HepG2 (cell line): ENCODE results near the gene CADM4. TPM values are rescaled to one million over a fixed set of nuclear protein-coding genes. Genes with fewer than 3 reads are reported as not detected.

ENCODE experiments used
- AGO2 ChIP-seq: fragments of 200-400 bp; formaldehyde crosslinking; optimal IDR thresholded peaks from 2 replicates; pipeline ENCODE3; 2017; ENCODE audit warnings: mild to moderate bottlenecking, low read depth, low read length, moderate library complexity
- CHD2 ChIP-seq: IDR thresholded peaks from 2 replicates; pipeline ENCODE4 v1.6.1; 2011; ENCODE audit warnings: low read depth, low read length, improper control_type of control experiment
- EHMT2 ChIP-seq: fragments of 200-600 bp; sonication (generic); IDR thresholded peaks from 2 replicates; pipeline ENCODE4 v1.7.0; 2017; ENCODE audit warnings: antibody characterized with exemption, low read depth, low read length, borderline replicate concordance
- FOXJ3 ChIP-seq: sonication (generic); formaldehyde crosslinking; IDR thresholded peaks from 2 replicates; pipeline ENCODE4 v1.4.0; 2020; ENCODE audit warnings: missing genetic modification reagents, mild to moderate bottlenecking, borderline replicate concordance
- HMGA1 ChIP-seq: sonication (generic); formaldehyde crosslinking; conservative IDR thresholded peaks from 2 replicates; pipeline ENCODE4 v1.4.0; 2020; ENCODE audit warnings: missing genetic modification reagents
- HOXA5 ChIP-seq: sonication (generic); formaldehyde crosslinking; IDR thresholded peaks from 2 replicates; pipeline ENCODE4 v1.4.0; 2020; ENCODE audit warnings: missing genetic modification reagents
- MAFG ChIP-seq: sonication (generic); formaldehyde crosslinking; IDR thresholded peaks from 2 replicates; pipeline ENCODE4 v1.5.1; 2020; ENCODE audit warnings: mild to moderate bottlenecking, missing genetic modification reagents
- MYC ChIP-seq: sonication (generic); formaldehyde crosslinking; IDR thresholded peaks from 2 replicates; pipeline ENCODE4 v1.9.0; 2021; ENCODE audit warnings: missing genetic modification reagents, borderline replicate concordance
- NFE2L1 ChIP-seq: sonication (generic); formaldehyde crosslinking; IDR thresholded peaks from 2 replicates; pipeline ENCODE4 v1.4.0; 2020; ENCODE audit warnings: missing genetic modification reagents, mild to moderate bottlenecking, borderline replicate concordance
- PITX1 ChIP-seq: sonication (generic); formaldehyde crosslinking; IDR thresholded peaks from 2 replicates; pipeline ENCODE4 v1.5.1; 2020; ENCODE audit warnings: mild to moderate bottlenecking, missing genetic modification reagents
- PRPF4 ChIP-seq: fragments of 200-400 bp; formaldehyde crosslinking; IDR thresholded peaks from 2 replicates; pipeline ENCODE4 v1.6.1; 2016; ENCODE audit warnings: low read length, low read depth; ENCODE audit not compliant: poor library complexity, severe bottlenecking
- SETDB1 ChIP-seq: sonication (generic); formaldehyde crosslinking; IDR thresholded peaks from 2 replicates; pipeline ENCODE4 v1.5.1; 2020; ENCODE audit warnings: missing genetic modification reagents, mild to moderate bottlenecking, borderline replicate concordance
- TAF15 ChIP-seq: fragments of 200-400 bp; formaldehyde crosslinking; IDR thresholded peaks from one replicate; pipeline ENCODE4 v1.6.1; 2018; ENCODE audit warnings: mild to moderate bottlenecking, low read depth, low read length; ENCODE audit not compliant: poor library complexity, severe bottlenecking
- TCF7 ChIP-seq: sonication (generic); IDR thresholded peaks from 2 replicates; pipeline ENCODE4 v1.6.1; 2016; ENCODE audit warnings: antibody characterized with exemption, low read depth
- ZBTB43 ChIP-seq: sonication (generic); formaldehyde crosslinking; conservative IDR thresholded peaks from 2 replicates; pipeline ENCODE4 v1.4.0; 2020; ENCODE audit warnings: missing genetic modification reagents
- ZBTB8A ChIP-seq: sonication (generic); formaldehyde crosslinking; IDR thresholded peaks from 2 replicates; pipeline ENCODE4 v1.4.0; 2020; ENCODE audit warnings: mild to moderate bottlenecking, low read depth, missing genetic modification reagents, borderline replicate concordance
- ZFYVE20 ChIP-seq: sonication (generic); formaldehyde crosslinking; IDR thresholded peaks from 2 replicates; pipeline ENCODE4 v1.8.0; 2023; ENCODE audit warnings: low read depth, mild to moderate bottlenecking, moderate library complexity, missing genetic modification reagents, borderline replicate concordance
- ZKSCAN5 ChIP-seq: sonication (generic); formaldehyde crosslinking; IDR thresholded peaks from 2 replicates; pipeline ENCODE4 v1.5.1; 2020; ENCODE audit warnings: mild to moderate bottlenecking, missing genetic modification reagents
- ZKSCAN8 ChIP-seq: IDR thresholded peaks from 2 replicates; pipeline ENCODE4 v1.6.1; 2016; ENCODE audit warnings: borderline replicate concordance, missing genetic modification reagents, missing compliant biosample characterization
- ZNF280D ChIP-seq: sonication (generic); formaldehyde crosslinking; IDR thresholded peaks from 2 replicates; pipeline ENCODE4 v1.5.1; 2020; ENCODE audit warnings: mild to moderate bottlenecking, missing genetic modification reagents
- ZNF44 ChIP-seq: sonication (generic); formaldehyde crosslinking; IDR thresholded peaks from 2 replicates; pipeline ENCODE4 v1.5.1; 2020; ENCODE audit warnings: mild to moderate bottlenecking, missing genetic modification reagents
- ZNF446 ChIP-seq: sonication (generic); formaldehyde crosslinking; IDR thresholded peaks from 2 replicates; pipeline ENCODE4 v1.5.0; 2020; ENCODE audit warnings: mild to moderate bottlenecking, missing genetic modification reagents
- ZNF572 ChIP-seq: sonication (generic); formaldehyde crosslinking; IDR thresholded peaks from 2 replicates; pipeline ENCODE4 v1.5.1; 2020; ENCODE audit warnings: mild to moderate bottlenecking, missing genetic modification reagents
- ZNF720 ChIP-seq: sonication (generic); formaldehyde crosslinking; IDR thresholded peaks from 2 replicates; pipeline ENCODE4 v1.4.0; 2020; ENCODE audit warnings: missing genetic modification reagents
- ZNF749 ChIP-seq: sonication (generic); formaldehyde crosslinking; IDR thresholded peaks from 2 replicates; pipeline ENCODE4 v1.8.0; 2022; ENCODE audit warnings: mild to moderate bottlenecking, missing genetic modification reagents, moderate library complexity, borderline replicate concordance
- ZNF878 ChIP-seq: sonication (generic); formaldehyde crosslinking; IDR thresholded peaks from 2 replicates; pipeline ENCODE4 v1.8.1; 2023; ENCODE audit warnings: mild to moderate bottlenecking, missing genetic modification reagents, moderate library complexity
- ZSCAN31 ChIP-seq: sonication (generic); formaldehyde crosslinking; IDR thresholded peaks from 2 replicates; pipeline ENCODE4 v1.5.0; 2020; ENCODE audit warnings: low read depth, mild to moderate bottlenecking, missing genetic modification reagents
- polyA plus RNA-seq, 8 experiments: library from polyadenylated mRNA; depleted of rRNA in 3 of 8; stranded (reverse) in 7 of 8; unstranded in 1 of 8; fragments of >200 nt; fragmentation: Illumina TruSeq in 4 of 8; extraction: Trizol in 4 of 8; gene quantifications; 2 replicates each; pipeline versions ENCODE4 v1.2.1 to v1.2.3, GENCODE V29; 2011 to 2016; ENCODE audit warnings: low read depth in 4 of 8, missing spikeins in 1 of 8, mixed read lengths in 1 of 8; ENCODE audit not compliant: insufficient read depth in 1 of 8
- total RNA-seq, 5 experiments: library from RNA; depleted of rRNA; stranded (reverse); fragments of >200 nt; fragmentation: Illumina TruSeq; extraction: Trizol; gene quantifications; 2 replicates each; pipeline ENCODE4 v1.2.3, GENCODE V29; 2016; ENCODE audit warnings: low read depth in 1 of 5

Gene CADM4
- total and polyA plus RNA-seq, 2 of the 13 experiments (the other 11 are each of a cell fraction or from before 2014, with no cell fraction given), result 8.5 to 16.0 TPM

- TF ChIP-seq ZNF280D (0 out of 2 replicates have a peak, but pooled peaks have one; percentile 40), PITX1 (CRISPR knock-in tag) (no peak; the same call in 1 of the 2 replicates), AGO2 (peak; percentile 51), ZFYVE20 (CRISPR knock-in tag) (no peak), FOXJ3 (no peak), MYC (peak; percentile 61; the same call in 1 of the 2 replicates), ZNF446 (CRISPR knock-in tag) (no peak), NFE2L1 (CRISPR knock-in tag) (no peak), MAFG (CRISPR knock-in tag) (no peak), TCF7 (no peak), ZNF44 (0 out of 2 replicates have a peak, but pooled peaks have one; percentile 51), ZNF878 (CRISPR knock-in tag) (no peak), ZNF572 (CRISPR knock-in tag) (no peak), ZKSCAN5 (CRISPR knock-in tag) (no peak), ZBTB43 (CRISPR knock-in tag) (no peak), HOXA5 (CRISPR knock-in tag) (no peak), ZBTB8A (CRISPR knock-in tag) (no peak), PRPF4 (no peak), TAF15 (no peak), SETDB1 (CRISPR knock-in tag) (no peak), CHD2 (no peak), ZKSCAN8 (CRISPR knock-in tag) (no peak), EHMT2 (no peak), HMGA1 (CRISPR knock-in tag) (no peak), ZNF749 (CRISPR knock-in tag) (no peak), ZSCAN31 (CRISPR knock-in tag) (0 out of 2 replicates have a peak, but pooled peaks have one; percentile 11), ZNF720 (CRISPR knock-in tag) (no peak)
These were observed 44.7 kb downstream of the CADM4 start (continued) for GRCh38 chr19:43594710-43595604.
